ENCODE results near the gene ZNF428.
A peak's percentile ranks its signal among the peaks of the same experiment; 100 is the strongest.
"Not testable (repeated sequence)": the region's sequence is repeated elsewhere in the genome, so short reads cannot be mapped to it uniquely, and the experiment has no call there.

Gene ZNF428

DNA sequence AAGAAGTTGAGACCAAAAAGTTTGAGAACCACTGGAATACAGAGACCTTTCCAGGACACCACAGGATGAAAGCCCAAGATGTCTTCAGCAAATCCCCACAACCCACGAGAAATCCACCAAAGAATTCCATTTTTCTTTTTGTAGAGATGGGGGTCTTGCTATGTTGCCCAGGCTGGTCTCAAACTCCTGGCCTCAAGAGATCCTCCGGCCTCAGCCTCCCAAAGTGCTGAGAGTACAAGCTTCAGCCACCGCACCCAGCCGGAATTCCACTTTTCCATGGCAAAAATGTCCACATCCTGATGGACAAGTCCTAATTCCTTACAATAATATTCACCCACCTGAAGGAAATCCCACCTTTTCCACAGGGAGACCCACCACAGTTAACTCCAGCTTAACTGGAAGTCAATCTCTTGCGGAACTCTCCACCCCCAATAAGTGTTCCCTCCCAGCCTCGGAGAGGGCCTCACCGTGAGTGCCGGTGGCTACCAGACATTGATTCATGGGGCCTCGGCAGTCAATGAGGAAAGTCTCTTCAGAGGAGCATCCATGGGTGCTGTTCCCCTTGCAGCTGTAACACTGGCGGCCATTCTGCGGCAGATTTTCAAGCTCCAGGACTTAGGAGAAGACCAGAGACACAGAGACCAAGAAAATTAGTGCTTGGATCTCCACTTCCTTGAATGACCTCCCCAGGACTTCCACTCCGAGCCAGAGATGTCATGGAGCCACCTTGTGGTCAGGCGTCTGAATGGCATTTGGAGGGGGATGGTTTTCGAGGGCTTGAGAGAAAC is 32.5 kb upstream of the ZNF428 start:
- Histone ChIP-seq H3K27ac (ENCODE audit: low read depth, low read length) (no peak overlapping the region), H3F3A (ENCODE audit: control insufficient read depth, insufficient read depth) (no peaks in the 10 kb centered on the region), H3K4me3 (ENCODE audit: low read length) (no peak overlapping the region), H3K27me3 (ENCODE audit: control insufficient read depth, low read length) (no peaks in the 10 kb centered on the region), H3K9me3 (ENCODE audit: control insufficient read depth, insufficient read depth, low read length) (no peaks in the 10 kb centered on the region), H3K9me2 (replicated peaks; ENCODE audit: control insufficient read depth, low read length) (no peaks in the 10 kb centered on the region), H3K36me3 (ENCODE audit: control insufficient read depth, low read length) (no peaks in the 10 kb centered on the region), H3K79me2 (ENCODE audit: control insufficient read depth, low read length) (no peaks in the 10 kb centered on the region), H4K20me1 (ENCODE audit: control insufficient read depth, insufficient read depth, low read depth, low read length) (no peaks in the 10 kb centered on the region), H3K4me1 (ENCODE audit: control insufficient read depth, low read length) (no peaks in the 10 kb centered on the region), H3K4me2 (ENCODE audit: low read length) (no peak overlapping the region)
- TF ChIP-seq EZH2phosphoT487 (IDR thresholded peaks at IDR 0.05; ENCODE audit: borderline replicate concordance, low read length) (no peak), CTCF (IDR thresholded peaks at IDR 0.05; ENCODE audit: low read depth, low read length, poor library complexity, severe bottlenecking) (peak; percentile 80)

DNA sequence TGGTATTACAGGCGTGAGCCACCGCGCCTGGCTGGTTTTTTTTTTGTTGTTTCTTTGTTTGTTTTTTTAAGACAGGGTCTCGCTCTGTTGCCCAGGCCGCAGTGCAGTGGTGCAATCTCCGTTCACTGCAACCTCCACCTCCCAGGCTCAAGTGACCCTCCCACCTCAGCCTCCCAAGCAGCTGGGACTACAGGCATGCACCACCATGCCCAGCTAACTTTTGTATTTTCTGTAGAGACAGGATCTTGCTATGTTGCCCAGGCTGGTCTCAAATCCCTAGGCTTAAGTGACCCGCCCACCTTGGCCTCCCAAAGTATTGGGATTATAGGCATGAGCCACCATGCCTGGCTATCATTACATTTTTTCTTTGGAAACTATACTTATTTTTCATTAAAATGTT is 30.8 kb upstream of the ZNF428 start:
- not testable (repeated sequence) for H3K27ac ChIP-seq (ENCODE audit: low read depth, low read length); H3K36me3 ChIP-seq (ENCODE audit: control insufficient read depth, low read length); H3K9me2 ChIP-seq (replicated peaks; ENCODE audit: control insufficient read depth, low read length); H3K4me1 ChIP-seq (ENCODE audit: control insufficient read depth, low read length); H3K9me3 ChIP-seq (ENCODE audit: control insufficient read depth, insufficient read depth, low read length); H3K27me3 ChIP-seq (ENCODE audit: control insufficient read depth, low read length); H3K4me2 ChIP-seq (ENCODE audit: low read length); H4K20me1 ChIP-seq (ENCODE audit: control insufficient read depth, insufficient read depth, low read depth, low read length); H3K79me2 ChIP-seq (ENCODE audit: control insufficient read depth, low read length); H3K4me3 ChIP-seq (ENCODE audit: low read length); H3F3A ChIP-seq (ENCODE audit: control insufficient read depth, insufficient read depth)

- Histone ChIP-seq H3F3A (ENCODE audit: control insufficient read depth, insufficient read depth) (no peaks in the 10 kb centered on the region), H3K4me1 (ENCODE audit: control insufficient read depth, low read length) (no peaks in the 10 kb centered on the region), H4K20me1 (ENCODE audit: control insufficient read depth, insufficient read depth, low read depth, low read length) (no peaks in the 10 kb centered on the region), H3K4me2 (ENCODE audit: low read length) (no peak overlapping the region), H3K27me3 (ENCODE audit: control insufficient read depth, low read length) (no peaks in the 10 kb centered on the region), H3K9me3 (ENCODE audit: control insufficient read depth, insufficient read depth, low read length) (no peaks in the 10 kb centered on the region), H3K79me2 (ENCODE audit: control insufficient read depth, low read length) (no peaks in the 10 kb centered on the region), H3K9me2 (replicated peaks; ENCODE audit: control insufficient read depth, low read length) (no peaks in the 10 kb centered on the region), H3K4me3 (ENCODE audit: low read length) (no peak overlapping the region), H3K36me3 (ENCODE audit: control insufficient read depth, low read length) (no peaks in the 10 kb centered on the region), H3K27ac (ENCODE audit: low read depth, low read length) (no peak overlapping the region)
- no peak for TF ChIP-seq CTCF (IDR thresholded peaks at IDR 0.05; ENCODE audit: low read depth, low read length, poor library complexity, severe bottlenecking)
- no peak for TF ChIP-seq EZH2phosphoT487 (IDR thresholded peaks at IDR 0.05; ENCODE audit: borderline replicate concordance, low read length)
Measured at GRCh38 chr19:43649514-43649913, 30.1 kb upstream of the ZNF428 start.

DNA sequence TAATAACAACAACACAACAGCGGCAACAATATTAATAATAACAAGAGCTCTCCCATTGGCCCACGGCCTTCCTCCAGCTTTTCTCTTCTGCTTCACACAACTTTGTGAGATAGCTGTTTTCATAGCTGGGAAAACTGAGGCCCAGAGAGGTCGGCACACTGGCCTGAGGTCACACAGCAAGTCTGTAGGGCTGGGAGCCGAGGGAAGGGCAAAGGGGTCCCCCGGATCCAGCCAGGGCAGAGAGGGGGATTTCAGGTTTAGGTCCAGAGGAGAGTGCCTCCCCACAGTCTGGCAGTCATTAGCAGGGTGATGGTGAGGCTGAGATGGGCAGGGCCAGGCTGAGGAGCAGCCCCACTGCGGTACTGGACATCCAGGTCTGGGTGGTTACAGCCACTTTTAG is 29.2 kb upstream of the ZNF428 start:
- Histone ChIP-seq H3K9me3 (ENCODE audit: control insufficient read depth, insufficient read depth, low read length) (no peaks in the 10 kb centered on the region), H4K20me1 (ENCODE audit: control insufficient read depth, insufficient read depth, low read depth, low read length) (no peaks in the 10 kb centered on the region), H3K27ac (ENCODE audit: low read depth, low read length) (no peak overlapping the region), H3F3A (ENCODE audit: control insufficient read depth, insufficient read depth) (no peaks in the 10 kb centered on the region), H3K27me3 (ENCODE audit: control insufficient read depth, low read length) (no peaks in the 10 kb centered on the region), H3K4me3 (ENCODE audit: low read length) (no peak overlapping the region), H3K9me2 (replicated peaks; ENCODE audit: control insufficient read depth, low read length) (no peaks in the 10 kb centered on the region), H3K79me2 (ENCODE audit: control insufficient read depth, low read length) (no peaks in the 10 kb centered on the region), H3K4me1 (ENCODE audit: control insufficient read depth, low read length) (no peaks in the 10 kb centered on the region), H3K4me2 (ENCODE audit: low read length) (no peak overlapping the region), H3K36me3 (ENCODE audit: control insufficient read depth, low read length) (no peaks in the 10 kb centered on the region)
- TF ChIP-seq CTCF (IDR thresholded peaks at IDR 0.05; ENCODE audit: low read depth, low read length, poor library complexity, severe bottlenecking) (no peak), EZH2phosphoT487 (IDR thresholded peaks at IDR 0.05; ENCODE audit: borderline replicate concordance, low read length) (no peak)
